Lower leg skin (tissue), 3 donors: Measurements from ENCODE around the gene NACC1.

Experiments used
- POLR2A ChIP-seq, 2 donors: fragments of 450-650 bp; IDR thresholded peaks; one replicate each; pipeline ENCODE4 v1.6.1; 2016 to 2017; ENCODE audit warnings: antibody characterized with exemption in 2 of 2, mild to moderate bottlenecking in 1 of 2, moderate library complexity in 1 of 2
- TF ChIP-seq, protein P1 (sequence below), 3 donors: fragments of 450-650 bp; IDR thresholded peaks; one replicate each; pipeline ENCODE4 v1.5.1; 2016; ENCODE audit warnings: antibody characterized with exemption in 3 of 3, mild to moderate bottlenecking in 3 of 3, moderate library complexity in 2 of 3

DNA sequence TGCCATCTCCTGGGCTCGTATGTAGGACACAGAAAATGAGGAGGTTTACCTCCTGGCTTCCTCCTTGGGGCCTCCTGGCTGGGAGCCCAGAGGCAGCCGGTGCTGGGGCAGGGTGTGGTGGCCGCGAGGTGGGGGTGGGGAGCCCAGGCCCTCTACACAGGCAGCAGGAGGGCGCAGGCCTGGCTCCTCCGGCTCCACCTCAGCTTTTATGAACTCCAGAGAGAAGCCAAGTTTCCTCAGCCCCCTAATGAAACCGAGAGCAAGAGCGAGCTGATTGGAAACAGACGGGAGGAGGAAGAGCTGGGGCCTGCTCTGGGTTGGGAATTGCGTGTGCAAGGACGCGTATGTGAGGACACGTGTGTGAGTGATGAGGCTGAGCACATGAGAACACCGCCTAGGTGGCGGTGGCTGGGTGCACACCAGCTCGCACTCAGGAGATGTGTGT, 38.5 kb upstream of the NACC1 start:
- TF ChIP-seq, protein P1, sequence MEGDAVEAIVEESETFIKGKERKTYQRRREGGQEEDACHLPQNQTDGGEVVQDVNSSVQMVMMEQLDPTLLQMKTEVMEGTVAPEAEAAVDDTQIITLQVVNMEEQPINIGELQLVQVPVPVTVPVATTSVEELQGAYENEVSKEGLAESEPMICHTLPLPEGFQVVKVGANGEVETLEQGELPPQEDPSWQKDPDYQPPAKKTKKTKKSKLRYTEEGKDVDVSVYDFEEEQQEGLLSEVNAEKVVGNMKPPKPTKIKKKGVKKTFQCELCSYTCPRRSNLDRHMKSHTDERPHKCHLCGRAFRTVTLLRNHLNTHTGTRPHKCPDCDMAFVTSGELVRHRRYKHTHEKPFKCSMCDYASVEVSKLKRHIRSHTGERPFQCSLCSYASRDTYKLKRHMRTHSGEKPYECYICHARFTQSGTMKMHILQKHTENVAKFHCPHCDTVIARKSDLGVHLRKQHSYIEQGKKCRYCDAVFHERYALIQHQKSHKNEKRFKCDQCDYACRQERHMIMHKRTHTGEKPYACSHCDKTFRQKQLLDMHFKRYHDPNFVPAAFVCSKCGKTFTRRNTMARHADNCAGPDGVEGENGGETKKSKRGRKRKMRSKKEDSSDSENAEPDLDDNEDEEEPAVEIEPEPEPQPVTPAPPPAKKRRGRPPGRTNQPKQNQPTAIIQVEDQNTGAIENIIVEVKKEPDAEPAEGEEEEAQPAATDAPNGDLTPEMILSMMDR (IDR thresholded peaks at IDR 0.05): no peak
- no peak for TF ChIP-seq POLR2A (IDR thresholded peaks at IDR 0.05)
